Lower lobe of right lung (tissue), 2 donors: Measurements from ENCODE around the gene BNC2. TPM values are rescaled to one million over a fixed set of nuclear protein-coding genes. Genes with fewer than 3 reads are reported as not detected.

Experiments used
- ATAC-seq, 2 donors: fragments of 200-7000 bp; cut with Tn5 transposase; one replicate each; pipeline ENCODE4 v1.9.1; 2020 to 2022; ENCODE audit warnings: mild to moderate bottlenecking in 2 of 2, moderate library complexity in 2 of 2
- DNase-seq: peaks from one replicate; pipeline ENCODE4 v3.0.0-alpha.2; 2020
- H3K27ac ChIP-seq: fragments of 200-600 bp; one replicate; pipeline ENCODE4 v1.8.0; 2022
- H3K27me3 ChIP-seq: fragments of 200-600 bp; one replicate; pipeline ENCODE4 v1.8.0; 2022; ENCODE audit warnings: low read depth
- H3K36me3 ChIP-seq: fragments of 200-600 bp; one replicate; pipeline ENCODE4 v1.8.0; 2022; ENCODE audit warnings: mild to moderate bottlenecking
- H3K4me1 ChIP-seq: fragments of 200-600 bp; one replicate; pipeline ENCODE4 v1.8.0; 2022
- H3K4me3 ChIP-seq: fragments of 200-600 bp; one replicate; pipeline ENCODE4 v1.8.0; 2022; ENCODE audit warnings: mild to moderate bottlenecking
- H3K9me3 ChIP-seq: fragments of 200-600 bp; one replicate; pipeline ENCODE4 v1.8.0; 2022
- intact Hi-C: fragments of 100-400 bp; cut with DNase I; formaldehyde crosslinking; loops from one replicate; pipeline ENCODE4 v1.11.0; 2022
- total RNA-seq: library from RNA; stranded (reverse); fragmentation: NEBNext Ultra II Directional; extraction: Animal tissue kit (Norgen Biotek cat#: 25700); gene quantifications from one replicate; pipeline ENCODE4 v1.2.1, GENCODE V29; 2021
- TF ChIP-seq, protein P1 (sequence below): fragments of 200-600 bp; IDR thresholded peaks from one replicate; pipeline ENCODE4 v1.8.0; 2022; ENCODE audit warnings: antibody characterized with exemption, mild to moderate bottlenecking
- donor health status: DM: no; HTN: yes; CAD: no; lungs with severe emphysema.

BNC2 gene
- total RNA-seq, 1 donor from 2014 or later, result 15.0 TPM

DNA sequence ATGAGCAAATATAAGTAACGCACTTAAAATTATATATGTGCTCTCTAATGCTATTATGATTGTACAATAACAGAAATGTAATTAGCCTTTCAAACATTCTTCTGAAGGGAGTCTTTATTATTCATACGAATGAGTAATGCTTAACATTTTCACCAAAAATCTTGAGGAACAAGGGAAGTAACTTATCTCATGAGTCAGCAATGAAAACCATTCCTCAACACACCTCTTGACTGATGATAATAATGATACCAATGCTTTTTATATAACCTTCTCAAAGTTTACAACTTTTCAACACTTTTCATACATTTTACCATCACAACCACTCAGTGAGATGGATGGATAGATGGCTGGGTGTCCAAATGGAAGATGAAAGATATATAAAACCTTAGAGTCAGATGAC is 369.3 kb downstream of the BNC2 start:
- Histone ChIP-seq H3K9me3 (no peaks in the 10 kb centered on the region), H3K27me3 (no peaks in the 10 kb centered on the region), H3K27ac (no peak overlapping the region), H3K4me1 (no peaks in the 10 kb centered on the region), H3K36me3 (no peaks in the 10 kb centered on the region), H3K4me3 (no peak overlapping the region)
- intact Hi-C loops, result no loop called here
- no peak for DNase-seq
- TF ChIP-seq, protein P1, sequence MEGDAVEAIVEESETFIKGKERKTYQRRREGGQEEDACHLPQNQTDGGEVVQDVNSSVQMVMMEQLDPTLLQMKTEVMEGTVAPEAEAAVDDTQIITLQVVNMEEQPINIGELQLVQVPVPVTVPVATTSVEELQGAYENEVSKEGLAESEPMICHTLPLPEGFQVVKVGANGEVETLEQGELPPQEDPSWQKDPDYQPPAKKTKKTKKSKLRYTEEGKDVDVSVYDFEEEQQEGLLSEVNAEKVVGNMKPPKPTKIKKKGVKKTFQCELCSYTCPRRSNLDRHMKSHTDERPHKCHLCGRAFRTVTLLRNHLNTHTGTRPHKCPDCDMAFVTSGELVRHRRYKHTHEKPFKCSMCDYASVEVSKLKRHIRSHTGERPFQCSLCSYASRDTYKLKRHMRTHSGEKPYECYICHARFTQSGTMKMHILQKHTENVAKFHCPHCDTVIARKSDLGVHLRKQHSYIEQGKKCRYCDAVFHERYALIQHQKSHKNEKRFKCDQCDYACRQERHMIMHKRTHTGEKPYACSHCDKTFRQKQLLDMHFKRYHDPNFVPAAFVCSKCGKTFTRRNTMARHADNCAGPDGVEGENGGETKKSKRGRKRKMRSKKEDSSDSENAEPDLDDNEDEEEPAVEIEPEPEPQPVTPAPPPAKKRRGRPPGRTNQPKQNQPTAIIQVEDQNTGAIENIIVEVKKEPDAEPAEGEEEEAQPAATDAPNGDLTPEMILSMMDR, result no peak
- no peak for ATAC-seq

DNA sequence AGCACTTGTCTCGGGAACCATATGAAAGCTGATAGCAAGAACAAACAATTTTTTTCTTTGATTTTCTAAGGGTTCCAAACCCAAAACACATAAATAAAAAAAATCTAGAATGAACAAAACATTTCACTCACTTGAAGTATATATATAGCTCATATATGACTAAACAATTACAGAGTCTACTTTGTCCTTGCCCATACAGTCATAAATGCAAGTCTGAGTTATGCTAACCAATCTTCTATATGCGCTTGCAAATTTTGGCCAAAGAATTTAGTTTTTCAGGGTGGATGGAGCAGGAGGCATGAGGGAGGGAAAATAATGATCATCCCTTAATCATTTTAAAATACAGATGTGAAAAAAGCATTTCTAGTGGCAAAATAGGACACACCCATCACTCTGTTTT is 370.1 kb downstream of the BNC2 start:
- Histone ChIP-seq H3K4me3 (no peak overlapping the region), H3K9me3 (no peaks in the 10 kb centered on the region), H3K4me1 (no peaks in the 10 kb centered on the region), H3K27ac (no peak overlapping the region), H3K27me3 (no peaks in the 10 kb centered on the region), H3K36me3 (no peaks in the 10 kb centered on the region)
- intact Hi-C loops, result no loop called here
- ATAC-seq, result no peak
- TF ChIP-seq, protein P1, result no peak
- no peak for DNase-seq

DNA sequence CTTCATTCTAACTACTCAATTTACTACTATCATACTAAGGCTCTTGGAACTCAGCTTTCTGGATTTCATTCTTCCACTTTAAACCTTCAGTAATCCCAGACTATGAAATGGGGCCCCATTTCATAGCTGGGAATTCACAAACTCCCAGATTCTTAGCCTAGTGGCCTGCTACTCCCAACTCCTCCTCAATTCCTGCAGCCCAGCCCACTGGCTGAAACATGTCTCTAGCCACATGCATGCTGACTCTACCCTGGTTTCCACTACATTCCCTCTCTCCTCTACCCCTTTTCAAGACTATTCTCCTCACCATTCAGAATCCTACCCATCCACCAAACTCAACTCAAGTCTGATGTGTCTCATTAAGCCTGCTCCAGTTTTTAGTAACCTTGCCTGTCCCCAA is 370.6 kb downstream of the BNC2 start:
- no peaks in the 10 kb centered on the region for H3K27me3 ChIP-seq
- no peak overlapping the region for H3K27ac ChIP-seq
- no peaks in the 10 kb centered on the region for H3K4me1 ChIP-seq
- H3K36me3 ChIP-seq, result no peaks in the 10 kb centered on the region
- intact Hi-C loops, result no loop called here
- ATAC-seq (no peak), DNase-seq (no peak)
- no peak overlapping the region for H3K4me3 ChIP-seq
- no peaks in the 10 kb centered on the region for H3K9me3 ChIP-seq
- TF ChIP-seq, protein P1, result no peak

DNA sequence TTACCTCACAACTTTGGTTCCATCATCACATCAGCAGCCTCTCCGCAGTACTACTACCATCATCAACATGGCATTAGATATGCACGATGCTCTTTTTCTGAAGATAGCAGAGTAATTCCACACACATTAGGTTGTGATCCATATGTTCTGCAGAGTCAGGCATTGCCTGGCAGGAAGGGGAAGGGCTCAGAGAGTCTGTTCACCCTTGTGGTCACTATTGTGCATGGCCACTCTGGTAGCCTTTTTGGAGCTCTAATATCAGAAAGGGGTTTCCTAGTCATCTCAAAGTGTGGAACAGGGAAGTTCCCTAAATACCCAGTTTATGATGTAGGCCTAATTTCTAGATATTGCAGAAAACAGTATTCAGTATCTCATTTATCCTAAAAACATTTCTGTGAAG is 373.6 kb downstream of the BNC2 start:
- Histone ChIP-seq H3K27me3 (no peaks in the 10 kb centered on the region), H3K36me3 (no peaks in the 10 kb centered on the region), H3K4me1 (no peaks in the 10 kb centered on the region), H3K4me3 (no peak overlapping the region), H3K27ac (no peak overlapping the region), H3K9me3 (no peaks in the 10 kb centered on the region)
- DNase-seq (no peak), ATAC-seq (no peak)
- TF ChIP-seq, protein P1, result no peak
- intact Hi-C loops, result no loop called here

DNA sequence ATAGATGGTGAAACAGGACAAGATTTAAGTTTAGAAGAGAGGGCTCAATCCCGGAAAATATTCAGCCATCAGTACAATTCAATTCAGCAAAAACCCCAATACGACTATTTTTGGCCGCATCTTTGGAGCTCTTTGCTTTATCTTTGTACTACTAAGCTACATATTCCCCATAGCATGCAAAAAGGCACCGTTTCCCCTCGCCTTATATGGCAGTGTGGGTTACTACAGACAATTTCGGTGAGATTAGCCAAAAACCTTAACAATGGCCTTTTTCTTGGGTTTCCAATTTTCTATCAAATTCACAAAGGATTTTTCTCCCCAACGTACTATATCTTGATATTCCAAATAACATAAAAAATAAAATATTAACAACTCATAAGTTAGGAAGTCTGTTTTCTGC is 382.6 kb downstream of the BNC2 start:
- Histone ChIP-seq H3K9me3 (no peaks in the 10 kb centered on the region), H3K27ac (no peak overlapping the region), H3K27me3 (no peaks in the 10 kb centered on the region), H3K36me3 (no peaks in the 10 kb centered on the region), H3K4me3 (no peak overlapping the region), H3K4me1 (no peaks in the 10 kb centered on the region)
- TF ChIP-seq, protein P1, result no peak
- DNase-seq, result no peak
- intact Hi-C loops, result no loop called here
- no peak for ATAC-seq
